ENCODE results near the gene URAD. TPM values are rescaled to one million over a fixed set of nuclear protein-coding genes. Genes with fewer than 3 reads are reported as not detected.
A peak's percentile ranks its signal among the peaks of the same experiment; 100 is the strongest.

Gene URAD
- total RNA-seq, 2 donors from 2014 or later: not detected

- H3K4me1 ChIP-seq: no peaks in the 10 kb centered on the region
- intact Hi-C loops (cut with DNase I): no loop called here
- TF ChIP-seq POLR2A (IDR thresholded peaks at IDR 0.05): no peak
- no peak for TF ChIP-seq CTCF (IDR thresholded peaks at IDR 0.05)
- no peak overlapping the region for H3K4me3 ChIP-seq
- ATAC-seq (no peak), DNase-seq (no peak)
- H3K27me3 ChIP-seq: no peaks in the 10 kb centered on the region
- no peaks in the 10 kb centered on the region for H3K9me3 ChIP-seq
- H3K27ac ChIP-seq: no peak overlapping the region
- no peaks in the 10 kb centered on the region for H3K36me3 ChIP-seq (replicated peaks in 1 of 2; ENCODE audit: insufficient read depth in 1 of 2, low read depth in 2 of 2)
- 68 to 71% methylated on average over 5 of the region's 5 CpGs for WGBS, 2 donors
Measured at GRCh38 chr13:28031896-28032288, 43.4 kb upstream of the URAD start.

- Histone ChIP-seq H3K4me3 (no peak overlapping the region), H3K36me3 (replicated peaks in 1 of 2; ENCODE audit: insufficient read depth in 1 of 2, low read depth in 2 of 2) (no peaks in the 10 kb centered on the region), H3K27ac (no peak overlapping the region), H3K27me3 (no peaks in the 10 kb centered on the region), H3K4me1 (no peaks in the 10 kb centered on the region), H3K9me3 (no peaks in the 10 kb centered on the region)
- DNase-seq: peak in 2 of 4 donors; percentile 13 to 57
- intact Hi-C loops (cut with DNase I): no loop called here
- 75 to 78% methylated on average over 10 of the region's 10 CpGs for WGBS, 2 donors
- ATAC-seq: no peak
- TF ChIP-seq POLR2A (IDR thresholded peaks at IDR 0.05) (peak in 1 of 3 donors; percentile 7), CTCF (IDR thresholded peaks at IDR 0.05) (no peak)
Measured at GRCh38 chr13:28031220-28031895, 42.9 kb upstream of the URAD start.

GRCh38 chr13:28027607-28028364 is 39.3 kb upstream of the URAD start:
- Histone ChIP-seq H3K9me3 (no peaks in the 10 kb centered on the region), H3K4me1 (peaks cover 8% of the 10 kb centered on the region), H3K27ac (no peak overlapping the region), H3K4me3 (no peak overlapping the region), H3K27me3 (no peaks in the 10 kb centered on the region), H3K36me3 (replicated peaks in 1 of 2; ENCODE audit: insufficient read depth in 1 of 2, low read depth in 2 of 2) (no peaks in the 10 kb centered on the region)
- 66% methylated on average over 8 of the region's 8 CpGs for WGBS, 2 donors
- intact Hi-C loops (cut with DNase I): no loop called here
- no peak for TF ChIP-seq POLR2A (IDR thresholded peaks at IDR 0.05)
- no peak for TF ChIP-seq CTCF (IDR thresholded peaks at IDR 0.05)
- ATAC-seq (no peak), DNase-seq (no peak)

- no peaks in the 10 kb centered on the region for H3K27me3 ChIP-seq
- H3K9me3 ChIP-seq: no peaks in the 10 kb centered on the region
- no peak for ATAC-seq
- H3K27ac ChIP-seq: no peak overlapping the region
- TF ChIP-seq CTCF (IDR thresholded peaks at IDR 0.05) (no peak), POLR2A (IDR thresholded peaks at IDR 0.05) (no peak)
- no peak overlapping the region for H3K4me3 ChIP-seq
- H3K4me1 ChIP-seq: peaks cover 8% of the 10 kb centered on the region
- H3K36me3 ChIP-seq (replicated peaks in 1 of 2; ENCODE audit: insufficient read depth in 1 of 2, low read depth in 2 of 2): no peaks in the 10 kb centered on the region
- intact Hi-C loops (cut with DNase I): no loop called here
- DNase-seq: no peak
Measured at GRCh38 chr13:28027071-28027470, 38.6 kb upstream of the URAD start.

Measured in body of pancreas (tissue), 4 donors.